ENCODE data around the gene ISL2. TPM values are rescaled to one million over a fixed set of nuclear protein-coding genes. Genes with fewer than 3 reads are reported as not detected.

Gene ISL2
- total RNA-seq, 1 donor from 2014 or later, result 4.5 TPM

- peaks cover 13% of the 10 kb centered on the region for H3K4me1 Mint-ChIP-seq (ENCODE audit: unreplicated experiment)
- no peaks in the 10 kb centered on the region for H3K9me3 Mint-ChIP-seq
- no peak for TF ChIP-seq CTCF (conservative IDR thresholded peaks at IDR 0.05)
- H3K36me3 Mint-ChIP-seq, result peaks cover 7% of the 10 kb centered on the region
- peak overlapping the region; percentile 22 for H3K27ac Mint-ChIP-seq
- peak overlapping the region; percentile 82 for H3K4me3 Mint-ChIP-seq
- peaks cover 84% of the 10 kb centered on the region for H3K27me3 Mint-ChIP-seq
- DNase-seq (ENCODE audit: extremely low spot score, unreplicated experiment), result no peak
These were observed 9.5 kb downstream of the ISL2 start for GRCh38 chr15:76345880-76346668.

GRCh38 chr15:76346669-76347481 lies 10.3 kb downstream of the ISL2 start:
- Mint-ChIP-seq H3K36me3 (peaks cover 7% of the 10 kb centered on the region), H3K27ac (no peak overlapping the region), H3K4me1 (ENCODE audit: unreplicated experiment) (peaks cover 10% of the 10 kb centered on the region), H3K27me3 (peaks cover 80% of the 10 kb centered on the region), H3K9me3 (no peaks in the 10 kb centered on the region), H3K4me3 (peak overlapping the region; percentile 84)
- DNase-seq (ENCODE audit: extremely low spot score, unreplicated experiment), result no peak
- no peak for TF ChIP-seq CTCF (conservative IDR thresholded peaks at IDR 0.05)

- Mint-ChIP-seq H3K27me3 (peaks cover 75% of the 10 kb centered on the region), H3K4me3 (peak overlapping the region; percentile 84), H3K36me3 (peaks cover 7% of the 10 kb centered on the region), H3K4me1 (ENCODE audit: unreplicated experiment) (peaks cover 6% of the 10 kb centered on the region), H3K27ac (peak overlapping the region; percentile 40), H3K9me3 (no peaks in the 10 kb centered on the region)
- no peak for TF ChIP-seq CTCF (conservative IDR thresholded peaks at IDR 0.05)
- no peak for DNase-seq (ENCODE audit: extremely low spot score, unreplicated experiment)
These were observed 11.0 kb downstream of the ISL2 start for GRCh38 chr15:76347482-76348055.

- H3K27ac Mint-ChIP-seq, result no peak overlapping the region
- H3K9me3 Mint-ChIP-seq, result no peaks in the 10 kb centered on the region
- TF ChIP-seq CTCF (conservative IDR thresholded peaks at IDR 0.05), result no peak
- peaks cover 6% of the 10 kb centered on the region for H3K4me1 Mint-ChIP-seq (ENCODE audit: unreplicated experiment)
- no peak overlapping the region for H3K4me3 Mint-ChIP-seq
- H3K36me3 Mint-ChIP-seq, result peaks cover 7% of the 10 kb centered on the region
- no peak for DNase-seq (ENCODE audit: extremely low spot score, unreplicated experiment)
- peaks cover 61% of the 10 kb centered on the region for H3K27me3 Mint-ChIP-seq
These were observed 12.9 kb downstream of the ISL2 start for GRCh38 chr15:76349301-76350070.

- TF ChIP-seq CTCF (conservative IDR thresholded peaks at IDR 0.05), result no peak
- no peak overlapping the region for H3K27ac Mint-ChIP-seq
- H3K4me3 Mint-ChIP-seq, result no peak overlapping the region
- no peaks in the 10 kb centered on the region for H3K4me1 Mint-ChIP-seq (ENCODE audit: unreplicated experiment)
- DNase-seq (ENCODE audit: extremely low spot score, unreplicated experiment), result no peak
- H3K36me3 Mint-ChIP-seq, result peaks cover 6% of the 10 kb centered on the region
- no peaks in the 10 kb centered on the region for H3K9me3 Mint-ChIP-seq
- H3K27me3 Mint-ChIP-seq, result peaks cover 43% of the 10 kb centered on the region
These were observed 16.5 kb downstream of the ISL2 start for GRCh38 chr15:76353023-76353577.

Data from type B pancreatic cell (in vitro differentiated cells).